ENCODE measurements around the gene TCTA.

TCTA gene

DNA sequence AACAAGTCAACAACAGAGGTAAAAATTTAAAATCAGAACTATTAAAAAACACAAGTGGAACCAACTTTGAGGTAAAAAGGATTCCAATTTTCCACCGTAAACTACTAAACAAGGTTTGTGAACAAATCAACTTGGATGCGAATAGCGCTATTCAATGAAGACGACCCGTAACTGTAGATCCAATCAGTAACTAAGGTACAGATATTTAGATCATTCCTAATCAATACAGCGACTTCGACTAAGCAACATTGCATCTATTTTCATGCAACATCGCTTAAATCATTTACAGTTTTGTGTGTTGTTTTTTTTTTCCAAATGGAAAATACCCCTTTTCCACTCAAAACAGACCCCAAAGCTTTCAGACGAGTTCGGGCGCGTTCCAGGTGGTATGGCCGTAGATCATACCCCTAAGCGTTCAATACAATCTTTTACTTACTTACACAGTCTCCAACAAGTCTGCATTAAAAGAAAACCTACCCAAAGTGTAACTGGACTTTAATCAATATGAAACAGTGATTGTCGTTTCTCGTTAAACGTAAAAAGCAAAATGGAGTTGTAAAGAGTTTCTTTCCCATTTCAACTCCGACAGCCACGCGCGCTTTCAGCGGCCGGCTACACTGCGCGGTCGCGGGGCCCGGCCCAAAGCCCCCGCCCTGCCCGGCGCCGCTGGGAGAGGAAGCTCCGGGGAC is 1.2 kb upstream of the TCTA start:
- no peak for DNase-seq

DNA sequence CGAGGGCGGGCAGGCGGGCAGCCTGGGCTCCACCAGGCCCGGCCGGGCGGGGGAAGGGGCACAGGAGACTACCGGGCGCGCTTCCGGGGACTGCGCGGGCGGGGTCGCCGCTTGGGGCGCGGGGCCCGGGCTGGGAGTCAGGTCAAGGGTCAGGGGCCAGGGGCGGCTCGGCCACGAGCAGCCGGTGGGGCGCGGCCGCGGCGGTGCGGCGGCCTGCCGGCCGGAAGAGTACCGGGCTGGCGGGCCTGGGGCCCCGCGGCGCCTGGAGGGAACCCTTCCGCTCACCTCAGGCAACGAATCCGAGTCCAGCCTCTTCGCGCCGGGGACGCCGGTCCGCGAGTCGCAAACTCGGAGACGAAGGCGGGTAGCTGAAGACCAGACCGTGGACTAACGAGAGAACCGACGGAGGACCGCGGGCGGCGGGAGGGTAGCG is 672 bp upstream of the TCTA start:
- DNase-seq, result peak; percentile 68

DNA sequence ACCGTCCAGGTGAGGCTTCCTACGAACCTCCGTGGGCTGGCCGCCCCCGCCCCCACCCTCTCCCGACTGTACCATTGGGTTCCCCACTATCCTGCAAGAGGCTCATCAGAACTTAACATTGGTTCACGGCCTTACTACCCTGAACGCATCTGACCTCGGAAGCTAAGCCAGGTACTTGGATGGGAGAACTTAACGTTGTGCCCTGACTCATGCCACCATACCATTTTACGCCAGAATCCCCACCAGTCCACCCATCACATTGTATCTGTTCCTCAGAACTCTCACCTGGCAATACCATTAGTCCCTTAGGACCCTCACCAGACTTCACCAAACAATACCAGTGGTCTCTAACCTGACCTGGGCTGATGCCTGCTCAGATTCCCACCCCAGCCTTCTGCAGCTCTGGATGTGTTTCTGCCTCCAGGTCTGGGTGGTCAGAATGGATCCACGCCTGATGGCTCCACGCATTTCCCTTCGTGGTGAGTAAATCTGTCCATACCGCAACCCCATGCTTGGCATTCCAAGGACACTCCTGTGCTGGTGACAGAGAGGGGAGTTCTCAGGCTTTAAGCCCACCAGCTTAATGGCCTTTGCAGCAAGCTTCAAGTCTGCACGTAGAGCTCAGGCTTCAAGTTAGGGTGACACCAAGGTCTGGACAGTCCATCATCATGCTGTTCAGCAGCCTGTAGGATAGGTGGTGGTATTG is 562 bp downstream of the TCTA start:
- no peak for DNase-seq

DNA sequence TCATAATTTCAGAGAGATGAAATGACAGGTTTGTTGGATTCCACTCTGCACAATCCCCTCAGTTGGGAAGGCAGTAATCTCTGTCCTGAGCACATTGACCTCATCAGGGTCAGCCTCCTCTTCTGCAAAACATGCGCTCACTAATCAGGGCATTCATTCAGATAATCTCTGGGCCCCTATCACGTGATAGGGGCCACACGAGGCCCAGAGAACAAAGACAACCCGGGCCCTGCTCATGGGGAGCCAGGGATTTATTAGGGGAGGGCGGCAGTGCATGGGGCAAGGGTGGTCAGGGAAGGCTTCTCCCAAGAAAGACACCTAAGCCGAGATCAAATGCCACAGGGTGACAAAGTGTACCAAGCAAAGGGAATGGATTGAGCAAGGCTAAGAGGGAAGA is 1.1 kb downstream of the TCTA start:
- DNase-seq, result no peak

DNA sequence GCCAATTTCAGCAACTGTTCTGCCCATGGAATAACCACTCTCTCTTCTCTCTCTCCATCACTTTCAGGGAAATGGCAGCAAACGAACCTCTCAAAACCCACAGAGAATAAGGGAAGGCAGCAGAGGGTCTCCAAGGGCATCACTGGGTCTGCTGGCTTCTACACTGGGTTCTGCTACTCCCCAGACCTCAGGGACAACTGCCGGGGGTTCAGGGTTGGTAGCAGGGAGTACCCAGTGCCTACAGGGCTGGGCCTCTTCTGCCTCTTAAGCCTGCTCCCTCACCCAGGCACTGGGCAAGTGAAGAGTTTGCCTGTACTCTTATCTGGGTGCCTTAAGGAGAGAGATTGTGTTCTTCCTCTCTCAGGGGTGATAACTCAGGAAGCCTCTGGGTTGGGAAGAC is 2.5 kb downstream of the TCTA start:
- no peak for DNase-seq

DNA sequence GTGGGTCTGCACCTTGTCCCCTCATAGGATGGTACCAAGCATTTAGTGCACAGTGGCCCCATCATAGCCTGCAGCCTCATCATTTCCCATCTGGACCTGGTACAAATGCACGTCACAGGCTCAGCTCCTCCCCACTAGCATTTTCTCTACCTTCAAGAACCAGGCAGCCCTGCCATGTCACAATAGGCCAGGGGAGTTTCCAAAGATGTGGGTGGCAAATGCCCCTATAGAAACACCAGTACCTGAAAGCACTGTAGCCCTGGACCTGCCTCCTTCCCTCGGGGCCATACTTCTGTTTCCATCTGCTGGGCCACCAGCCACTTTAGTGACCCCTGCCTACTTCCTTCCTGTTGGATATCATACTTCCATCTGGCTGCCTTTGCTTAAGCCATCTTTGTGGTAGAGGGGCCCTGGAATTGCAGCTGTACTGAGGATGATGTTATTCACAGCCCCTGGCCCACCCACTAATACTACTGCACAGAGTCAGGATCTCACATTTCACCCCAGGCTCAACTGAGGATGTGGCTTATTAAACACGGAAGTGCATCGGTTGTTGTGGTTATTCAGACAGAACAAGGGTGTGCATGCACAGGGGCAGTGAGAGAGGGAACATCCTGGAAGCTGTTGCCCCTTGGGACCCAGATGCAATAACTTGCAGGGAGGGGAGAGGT is 3.8 kb downstream of the TCTA start:
- DNase-seq, result no peak

DNA sequence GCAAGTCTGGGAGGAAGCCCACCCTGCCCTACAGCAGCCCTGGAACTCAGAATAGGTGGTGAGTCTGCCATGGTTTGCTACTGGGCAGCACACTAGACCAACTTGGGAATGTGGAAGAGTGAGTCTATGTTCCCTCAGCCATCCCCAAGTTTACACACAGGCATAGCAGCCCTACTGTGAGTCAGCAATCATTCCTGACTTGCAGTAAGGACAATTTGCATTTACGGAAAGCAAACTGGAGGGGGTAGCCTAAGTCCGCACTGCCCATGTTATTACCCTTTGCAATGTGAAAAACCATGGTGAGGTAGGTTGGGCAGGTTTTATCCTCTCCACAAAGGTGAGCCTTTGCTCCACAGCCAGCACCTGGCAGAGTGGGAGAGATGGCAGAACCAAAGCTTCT is 4.6 kb downstream of the TCTA start:
- no peak for DNase-seq

DNA sequence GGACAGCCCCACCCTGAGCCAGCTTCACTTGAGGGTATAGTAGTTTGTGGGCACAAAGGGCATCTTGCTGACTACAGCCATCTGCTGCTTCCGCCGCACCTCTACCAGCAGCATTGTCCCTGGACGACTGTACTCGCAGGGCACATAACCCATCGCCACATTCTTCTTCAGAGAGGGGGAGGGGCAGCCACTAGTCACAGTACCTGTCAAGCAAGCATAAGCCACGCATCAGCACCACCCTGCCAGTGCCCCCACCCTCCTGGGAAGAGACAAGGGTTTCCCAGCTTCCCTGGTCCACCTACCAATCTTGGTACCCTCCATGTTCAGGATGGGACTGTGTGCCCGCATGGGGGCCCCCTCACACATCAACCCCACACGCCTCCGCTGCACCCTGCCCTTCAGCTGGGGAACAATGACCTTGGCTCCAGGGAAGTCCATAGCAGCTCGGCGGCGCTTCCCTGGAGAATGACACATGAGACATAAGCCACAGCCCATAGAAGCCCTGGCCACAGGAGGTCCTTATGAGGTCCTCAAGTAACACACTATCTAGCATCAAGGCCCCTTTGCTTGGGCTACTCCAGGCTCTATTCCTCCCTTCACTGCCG is 5.4 kb downstream of the TCTA start:
- DNase-seq, result no peak

DNA sequence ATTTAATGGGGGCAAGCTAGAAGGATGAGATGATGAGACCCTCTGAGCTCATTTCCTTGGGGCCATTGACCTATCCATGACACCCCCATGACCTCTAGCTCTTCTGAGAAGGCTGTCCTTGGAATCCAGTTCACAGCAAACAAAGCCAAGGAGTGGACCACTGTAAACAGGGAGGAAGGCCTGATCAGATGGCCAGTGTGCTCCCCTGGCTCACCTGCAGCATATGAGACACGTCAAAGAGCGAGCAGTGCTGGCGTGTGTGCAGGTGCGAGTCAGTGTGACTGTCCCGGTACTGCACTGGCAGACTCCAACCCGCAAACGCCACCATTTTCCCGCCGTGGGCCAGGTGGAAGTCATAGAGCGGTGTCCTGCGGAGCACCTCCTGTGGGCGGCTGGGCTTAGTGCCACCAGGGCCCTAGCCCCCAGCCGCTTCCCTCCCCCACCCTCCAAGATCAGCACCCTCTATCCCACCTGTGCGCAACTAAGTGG is 9.7 kb downstream of the TCTA start:
- no peak for DNase-seq

DNA sequence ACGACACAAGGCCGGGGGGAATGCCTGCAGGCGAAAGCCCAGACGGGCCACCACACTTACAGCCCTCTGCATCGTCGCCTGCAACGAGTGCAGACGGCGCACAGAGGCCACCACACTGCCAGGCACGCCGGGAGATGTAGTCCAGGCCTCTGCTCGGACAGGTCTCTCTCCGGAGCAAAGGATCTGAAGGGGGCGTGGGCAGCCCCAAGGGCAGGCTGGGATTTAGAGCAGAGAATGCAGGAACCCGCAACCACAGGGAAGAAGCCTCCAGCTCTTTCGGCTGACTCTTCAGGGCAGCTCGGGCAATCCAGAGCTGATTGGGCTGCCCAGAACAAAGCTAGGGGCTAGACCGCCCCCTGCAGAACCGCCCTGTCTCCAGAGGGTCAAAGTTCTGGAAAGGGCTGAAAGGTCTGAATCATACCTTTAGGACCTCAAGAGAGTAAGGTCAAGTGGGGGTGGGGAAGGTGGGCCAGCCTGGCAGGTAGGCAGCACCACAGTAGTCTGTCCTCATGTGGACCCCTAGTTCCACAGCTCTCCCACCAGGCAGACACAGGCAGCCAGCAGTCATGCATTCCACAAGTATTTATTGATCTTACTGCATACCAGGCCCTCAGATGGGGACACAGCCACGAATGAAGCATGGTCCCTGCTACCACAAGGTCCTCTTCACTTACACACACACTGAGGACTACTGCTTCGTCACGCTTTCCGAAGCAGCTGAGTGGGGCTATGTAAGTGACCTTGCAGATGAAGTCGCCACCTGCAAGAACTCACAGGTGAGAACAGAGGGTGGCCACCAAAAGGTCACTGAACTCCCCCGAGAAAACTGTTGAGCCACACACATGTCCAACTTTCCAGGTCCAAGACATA is 10.4 kb downstream of the TCTA start, which contains the start of gene AMT:
Gene AMT (minus strand): TSS at position 95 of the 870 bp plus-strand sequence. CDS start 23 bp downstream, at position 72.
- peak; percentile 74 for DNase-seq

DNA sequence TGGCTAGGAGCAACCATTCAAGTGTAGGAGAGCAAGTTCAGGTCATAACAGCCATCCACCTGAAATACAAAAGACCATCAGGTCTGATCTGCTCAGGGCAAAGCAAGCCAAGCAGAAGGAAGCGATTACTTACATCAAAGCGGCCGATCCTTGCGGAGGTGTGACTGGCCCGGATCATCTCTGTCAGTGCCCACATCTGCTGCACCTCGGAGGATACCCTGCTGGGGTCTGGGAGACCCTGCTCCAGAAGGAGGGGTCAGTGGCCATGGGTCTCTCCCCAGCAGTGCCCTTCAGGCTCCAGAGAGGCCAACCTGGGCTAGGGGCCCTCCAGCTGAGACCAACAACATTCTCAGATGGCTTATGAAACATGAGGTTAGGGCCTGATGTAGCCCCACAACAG is 12.6 kb downstream of the TCTA start:
- no peak for DNase-seq

DNA sequence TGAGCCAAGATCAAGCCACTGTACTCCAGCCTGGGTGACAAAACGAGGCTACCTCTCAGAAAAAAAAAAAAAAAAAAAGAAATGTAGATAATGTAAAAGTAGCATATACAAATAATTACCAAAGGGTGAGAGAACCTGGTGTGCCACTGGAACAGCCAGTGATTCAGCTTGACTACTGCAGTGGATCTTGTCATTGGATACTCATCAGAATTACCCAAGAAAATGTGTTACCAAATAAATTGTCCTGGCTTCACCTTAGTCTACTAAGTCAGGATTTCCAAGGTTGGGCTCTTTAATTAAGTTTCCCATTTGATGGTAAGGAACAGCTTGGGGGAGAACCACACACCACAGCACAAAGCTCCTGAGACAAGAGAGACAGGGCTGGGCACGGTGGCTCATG is 15.4 kb downstream of the TCTA start:
- no peak for DNase-seq

DNA sequence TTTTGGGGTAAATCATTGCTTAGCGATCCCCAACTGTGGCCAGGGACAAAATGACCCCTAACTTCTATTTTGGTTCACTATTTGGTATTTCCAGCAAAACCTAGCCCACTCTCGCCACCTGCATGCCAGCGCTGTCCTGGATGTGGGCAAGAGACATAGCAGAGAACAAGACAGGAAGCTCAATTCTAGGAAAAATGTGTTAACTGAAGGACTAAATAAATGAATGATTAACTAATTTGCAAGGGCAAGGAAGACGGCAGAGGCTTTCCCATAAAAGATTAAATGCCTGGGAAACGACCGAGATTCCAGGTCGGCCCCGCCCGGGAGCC is 16.5 kb downstream of the TCTA start:
- DNase-seq, result no peak

DNA sequence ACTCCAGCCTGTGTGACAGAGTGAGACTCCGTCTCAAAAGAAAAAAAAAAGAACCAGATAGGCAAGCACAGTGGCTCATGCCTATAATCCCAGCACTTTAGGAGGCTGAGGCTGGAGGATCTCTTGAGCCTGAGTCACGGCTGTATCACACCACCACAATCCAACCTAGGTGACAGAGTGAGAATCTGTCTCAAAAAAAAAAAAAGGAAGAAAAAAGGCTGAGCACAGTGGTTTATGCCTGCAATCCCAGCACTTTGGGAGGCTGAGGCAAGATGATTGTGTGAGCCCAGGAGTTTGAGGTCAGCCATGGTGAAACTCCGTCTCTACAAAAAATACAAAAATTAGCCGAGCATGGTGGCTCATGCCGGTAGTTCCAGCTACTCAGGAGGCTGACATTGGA is 22.5 kb downstream of the TCTA start:
- no peak for DNase-seq

DNA sequence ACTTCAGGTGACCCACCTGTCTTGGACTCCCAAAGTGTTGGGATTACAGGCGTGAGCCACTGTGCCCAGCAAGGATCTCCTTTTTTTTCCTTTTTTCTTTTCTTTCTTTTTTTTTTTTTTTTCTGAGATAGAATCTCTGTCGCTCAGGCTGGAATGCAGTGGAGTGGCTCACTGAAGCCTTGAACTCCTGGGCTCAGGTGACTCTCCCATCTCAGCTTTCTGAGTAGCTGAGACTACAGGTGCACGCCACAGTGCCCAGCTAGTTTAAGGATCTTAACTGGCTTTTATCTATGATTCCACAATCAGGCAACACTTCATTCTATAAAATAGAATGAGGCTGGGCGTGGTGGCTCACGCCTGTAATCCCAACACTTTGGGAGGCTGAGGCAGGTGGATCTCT is 33.2 kb downstream of the TCTA start:
- no peak for DNase-seq

DNA sequence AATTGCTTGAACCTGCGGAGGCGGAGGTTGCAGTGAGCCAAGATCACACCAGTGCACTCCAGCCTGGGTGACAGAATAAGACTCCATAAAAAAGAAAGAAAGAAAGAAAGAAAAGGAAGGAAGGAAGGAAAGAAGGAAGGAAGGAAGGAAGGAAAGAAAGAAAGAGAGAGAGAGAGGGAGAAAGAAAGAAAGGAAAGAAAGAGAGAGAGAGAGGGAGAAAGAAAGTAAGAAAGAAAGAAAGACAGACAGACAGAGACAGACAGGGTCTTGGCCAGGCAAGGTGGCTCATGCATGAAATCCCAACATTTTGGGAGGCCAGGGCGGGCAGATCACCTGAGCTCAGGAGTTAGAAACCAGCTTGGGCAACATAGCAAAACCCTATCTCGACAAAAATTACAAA is 41.4 kb downstream of the TCTA start:
- DNase-seq, result no peak

DNA sequence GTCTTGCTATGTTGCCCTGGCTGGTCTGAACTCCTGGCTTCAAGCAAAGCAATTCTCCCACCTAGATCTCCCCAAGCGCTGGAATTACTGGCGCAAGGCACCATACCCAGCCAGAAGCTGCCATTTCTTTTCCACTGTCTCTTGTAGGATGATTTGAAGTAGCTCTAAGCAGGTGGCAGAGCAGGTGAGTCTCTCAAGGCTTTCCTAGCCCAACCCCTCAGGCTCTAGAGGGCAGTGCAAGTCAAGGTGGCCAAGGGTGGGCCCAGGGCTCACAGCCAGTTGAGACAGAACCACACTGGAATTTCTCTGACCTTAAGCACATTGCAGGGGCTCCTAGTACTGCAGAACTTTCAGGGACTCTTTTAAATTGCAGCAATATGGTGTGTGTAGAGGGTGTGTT is 42.2 kb downstream of the TCTA start:
- no peak for DNase-seq

DNA sequence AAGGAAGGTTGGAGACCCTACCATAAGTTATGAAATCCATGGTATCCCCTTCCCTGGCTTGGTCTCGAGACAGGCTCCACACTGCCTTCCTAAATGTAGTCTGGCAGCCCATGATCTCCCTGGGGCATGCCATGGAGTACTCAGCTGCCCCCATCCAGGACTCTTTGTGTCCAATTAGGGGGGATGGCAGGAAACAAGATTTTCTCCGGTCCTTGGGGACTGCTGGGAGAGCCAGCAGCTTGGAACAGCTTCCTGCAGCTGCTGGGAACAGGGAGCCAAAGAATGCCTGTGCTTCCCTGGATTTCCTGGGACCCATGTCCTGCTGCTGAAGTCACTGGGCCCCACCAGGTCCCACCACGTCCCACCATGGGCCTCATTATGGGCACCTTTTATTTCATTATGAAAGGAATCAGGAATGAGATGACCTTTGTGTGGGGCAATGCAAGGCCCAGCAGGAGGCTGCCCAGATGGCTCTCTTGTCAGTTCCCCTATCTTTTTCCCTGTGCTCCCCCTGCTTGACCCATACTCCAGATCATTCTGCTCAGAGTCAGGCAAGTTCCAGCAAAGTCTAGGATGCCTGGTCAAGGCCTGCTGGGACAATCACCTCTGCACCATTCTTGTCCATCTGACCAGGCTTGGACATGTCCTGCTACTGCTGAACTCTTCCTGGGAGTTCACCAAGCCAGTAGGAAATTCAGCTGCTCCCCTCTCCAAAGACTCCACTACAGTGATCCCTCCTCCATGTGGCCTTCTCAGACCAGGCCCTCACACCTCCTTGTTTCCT is 42.9 kb downstream of the TCTA start:
- DNase-seq, result peak; percentile 71

DNA sequence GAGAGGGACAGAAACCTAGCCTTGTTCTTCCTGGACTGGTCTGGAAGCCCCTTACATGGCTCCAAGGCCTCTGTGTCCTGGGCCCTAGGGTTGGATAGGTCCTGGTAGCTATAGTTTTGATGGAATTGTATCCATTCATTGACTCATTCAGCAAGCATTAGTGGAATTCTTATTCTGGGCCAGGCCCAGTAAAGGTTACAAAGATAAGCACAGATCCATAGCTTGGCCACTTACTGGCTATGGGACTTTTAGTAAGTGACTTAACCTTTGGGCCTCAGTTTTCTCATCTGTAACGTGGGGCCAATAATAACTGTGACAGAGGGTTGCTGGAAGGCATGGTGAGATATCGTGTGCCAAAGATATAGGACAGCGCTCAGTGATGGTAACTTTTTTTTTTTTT is 44.2 kb downstream of the TCTA start:
- DNase-seq, result no peak

DNA sequence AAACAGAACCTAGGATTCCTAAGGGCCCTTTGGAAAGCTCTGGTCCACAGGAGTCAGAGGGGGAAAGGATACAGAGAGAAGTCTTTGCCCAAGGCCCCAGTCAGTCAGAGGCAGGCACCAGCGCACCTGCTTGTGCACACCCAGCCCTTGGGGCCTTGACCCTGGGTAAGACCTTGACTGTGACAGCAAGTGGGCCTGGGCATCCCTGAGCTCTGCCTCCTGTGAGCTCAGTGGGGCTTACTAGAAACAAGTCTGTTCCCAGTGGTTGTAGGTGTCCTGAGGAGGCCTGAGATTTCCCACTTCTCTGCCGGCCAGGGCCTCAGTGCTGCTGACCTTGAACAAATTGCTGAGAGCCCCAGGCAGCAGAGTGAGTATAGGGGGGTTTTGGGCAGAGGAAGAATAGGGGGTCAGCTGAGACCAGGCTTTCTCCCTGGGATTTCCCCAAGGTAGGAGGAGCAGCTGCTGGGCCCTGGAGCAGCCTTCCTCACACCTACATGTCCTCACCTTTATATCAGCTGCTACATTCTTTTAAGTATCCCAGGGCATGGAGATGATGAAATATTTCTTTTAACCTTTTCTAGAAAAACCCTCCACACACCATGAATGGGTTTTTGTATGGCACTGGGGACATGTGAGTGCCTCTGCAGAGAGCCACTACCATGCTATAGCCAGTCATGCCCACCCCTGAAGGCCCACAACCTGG is 48.1 kb downstream of the TCTA start:
- DNase-seq, result no peak

DNA sequence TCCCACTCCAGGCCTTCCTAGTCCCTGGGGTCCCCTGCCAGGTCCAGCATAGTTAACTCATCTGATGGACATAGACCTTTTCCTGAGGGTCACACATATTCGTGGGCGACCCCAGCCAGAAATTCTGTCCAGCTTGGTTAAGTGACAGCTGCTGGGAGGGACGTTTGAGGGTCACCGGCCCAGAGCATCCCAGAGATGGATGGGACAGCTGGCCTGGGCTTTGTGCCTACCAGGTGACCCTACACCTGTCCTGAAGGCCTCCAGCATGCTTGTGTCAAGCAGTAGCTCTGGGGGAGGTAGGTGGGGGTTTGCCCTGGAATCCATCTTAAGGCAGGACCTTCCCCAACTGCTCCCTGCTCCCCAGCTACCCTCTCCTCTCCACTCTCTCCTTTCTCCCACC is 48.7 kb downstream of the TCTA start:
- no peak for DNase-seq

Data from femur (tissue), 1 donor.